Tibial nerve (tissue), 3 donors: Measurements from ENCODE around the gene GNAI2.

Experiments
- POLR2A ChIP-seq, 2 donors: fragments of 450-650 bp; IDR thresholded peaks; one replicate each; pipeline ENCODE4 v1.6.1; 2017; ENCODE audit warnings: antibody characterized with exemption in 2 of 2, mild to moderate bottlenecking in 2 of 2, moderate library complexity in 2 of 2
- TF ChIP-seq, protein P1 (sequence below), 5 experiments: fragments of 200-600 bp in 3 of 5; fragments of 450-650 bp in 2 of 5; sonication (generic) in 3 of 5; IDR thresholded peaks; one replicate each; pipeline ENCODE4 v1.5.1; 2016 to 2019; ENCODE audit warnings: antibody characterized with exemption in 5 of 5, mild to moderate bottlenecking in 3 of 5, moderate library complexity in 2 of 5

DNA sequence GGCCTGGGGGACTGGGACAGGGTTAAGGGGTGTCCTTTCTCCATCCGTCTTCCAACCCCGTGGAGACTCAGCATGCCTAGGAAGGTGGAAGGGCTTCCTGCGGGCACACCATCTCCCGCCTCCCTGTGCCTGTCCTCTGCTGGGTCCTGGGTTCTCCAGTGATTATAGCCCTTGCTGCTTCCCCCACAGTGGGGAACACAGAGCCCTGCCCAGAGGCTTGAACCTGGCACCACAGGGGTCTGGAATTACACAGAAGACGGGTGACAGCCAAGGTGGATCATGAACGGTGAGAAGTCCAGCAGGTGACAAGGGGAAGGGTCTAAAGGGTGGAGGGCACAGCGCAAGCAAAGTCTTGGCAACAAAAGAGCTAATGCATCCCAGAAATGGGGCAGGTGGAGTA lies 26.8 kb downstream of the GNAI2 start:
- TF ChIP-seq, protein P1, sequence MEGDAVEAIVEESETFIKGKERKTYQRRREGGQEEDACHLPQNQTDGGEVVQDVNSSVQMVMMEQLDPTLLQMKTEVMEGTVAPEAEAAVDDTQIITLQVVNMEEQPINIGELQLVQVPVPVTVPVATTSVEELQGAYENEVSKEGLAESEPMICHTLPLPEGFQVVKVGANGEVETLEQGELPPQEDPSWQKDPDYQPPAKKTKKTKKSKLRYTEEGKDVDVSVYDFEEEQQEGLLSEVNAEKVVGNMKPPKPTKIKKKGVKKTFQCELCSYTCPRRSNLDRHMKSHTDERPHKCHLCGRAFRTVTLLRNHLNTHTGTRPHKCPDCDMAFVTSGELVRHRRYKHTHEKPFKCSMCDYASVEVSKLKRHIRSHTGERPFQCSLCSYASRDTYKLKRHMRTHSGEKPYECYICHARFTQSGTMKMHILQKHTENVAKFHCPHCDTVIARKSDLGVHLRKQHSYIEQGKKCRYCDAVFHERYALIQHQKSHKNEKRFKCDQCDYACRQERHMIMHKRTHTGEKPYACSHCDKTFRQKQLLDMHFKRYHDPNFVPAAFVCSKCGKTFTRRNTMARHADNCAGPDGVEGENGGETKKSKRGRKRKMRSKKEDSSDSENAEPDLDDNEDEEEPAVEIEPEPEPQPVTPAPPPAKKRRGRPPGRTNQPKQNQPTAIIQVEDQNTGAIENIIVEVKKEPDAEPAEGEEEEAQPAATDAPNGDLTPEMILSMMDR (IDR thresholded peaks at IDR 0.05): no peak
- no peak for TF ChIP-seq POLR2A (IDR thresholded peaks at IDR 0.05)
